ENCODE measurements around the gene FAM135A.
"Not testable (repeated sequence)": the region's sequence is repeated elsewhere in the genome, so short reads cannot be mapped to it uniquely, and the experiment has no call there.

The FAM135A gene

DNA sequence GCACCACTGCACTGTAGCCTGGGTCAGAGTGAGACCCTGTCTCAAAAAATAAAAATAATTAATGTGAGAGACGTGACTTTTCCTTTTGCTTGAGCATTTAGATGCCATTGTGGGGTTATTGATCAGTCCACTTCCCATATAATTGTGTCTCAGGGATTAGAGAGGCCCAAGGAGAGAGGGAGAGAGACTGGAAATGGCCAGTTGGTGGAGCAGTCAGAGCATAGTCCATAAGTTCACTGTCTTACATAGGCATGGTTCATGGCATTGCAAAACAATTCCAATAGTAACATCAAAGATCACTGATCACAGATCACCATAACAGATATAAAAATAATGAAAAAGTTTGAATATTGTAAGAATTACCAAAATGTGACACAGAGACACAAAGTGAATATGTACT lies 138.3 kb downstream of the FAM135A start:
- no peak for DNase-seq

GRCh38 chr6:70552286-70552940 lies 139.1 kb downstream of the FAM135A start:
- not testable (repeated sequence) for DNase-seq

DNA sequence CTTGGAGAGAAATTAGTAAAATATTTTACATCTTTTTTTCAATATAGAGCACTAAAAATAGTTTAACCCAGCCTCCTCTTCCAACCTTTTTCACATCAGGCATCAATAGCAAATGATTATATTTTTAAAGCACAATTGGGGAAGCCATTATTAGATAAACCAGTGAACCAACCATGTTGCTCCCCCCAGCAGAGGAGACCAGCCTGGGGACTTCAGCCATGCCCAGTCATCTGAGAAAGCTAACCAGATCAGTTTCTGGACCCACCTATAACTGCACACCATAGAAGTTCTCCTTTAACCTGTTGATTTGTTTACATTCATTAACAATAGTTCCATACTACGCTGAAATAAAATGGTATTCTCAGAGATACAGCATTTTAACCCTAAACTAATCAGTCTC lies 139.7 kb downstream of the FAM135A start:
- no peak for DNase-seq

GRCh38 chr6:70557998-70558397 lies 144.7 kb downstream of the FAM135A start:
- DNase-seq, result no peak

GRCh38 chr6:70562401-70562800 lies 149.1 kb downstream of the FAM135A start:
- DNase-seq, result not testable (repeated sequence)

GRCh38 chr6:70563530-70563929 lies 150.2 kb downstream of the FAM135A start:
- DNase-seq, result no peak

GRCh38 chr6:70566751-70567382 lies 153.6 kb downstream of the FAM135A start, which contains the start of gene SDHAF4:
Gene SDHAF4, plus strand, starts transcription at chr6:70566930. Its CDS starts 11 bp downstream, at chr6:70566941.
- peak; percentile 94 for DNase-seq

DNA sequence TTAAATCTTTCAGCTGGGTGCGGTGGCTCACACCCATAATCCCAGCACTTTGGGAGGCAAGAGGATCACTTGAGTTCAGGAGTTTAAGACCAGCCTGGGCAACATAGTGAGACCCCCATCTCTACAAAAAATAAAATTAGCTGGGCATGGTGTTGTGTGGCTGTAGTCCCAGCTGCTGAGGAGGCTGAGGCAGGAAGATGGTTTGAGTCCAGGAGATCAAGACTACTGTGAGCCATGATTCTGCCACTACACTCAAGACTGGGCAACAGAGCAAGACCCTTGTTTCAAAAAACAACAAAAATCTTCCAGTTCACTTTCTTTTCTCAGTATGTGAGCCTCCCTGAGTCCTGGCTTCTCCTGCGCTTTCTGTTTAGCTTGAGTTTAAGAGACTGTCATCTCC lies 161.3 kb downstream of the FAM135A start:
- DNase-seq, result no peak

GRCh38 chr6:70575899-70576495 lies 162.7 kb downstream of the FAM135A start:
- DNase-seq, result no peak

- no peak for DNase-seq
These were observed 172.8 kb downstream of the FAM135A start for GRCh38 chr6:70586114-70586513.

- no peak for DNase-seq
These were observed 177.1 kb downstream of the FAM135A start for GRCh38 chr6:70590400-70590799.

GRCh38 chr6:70592391-70593117 lies 179.2 kb downstream of the FAM135A start:
- no peak for DNase-seq

DNA sequence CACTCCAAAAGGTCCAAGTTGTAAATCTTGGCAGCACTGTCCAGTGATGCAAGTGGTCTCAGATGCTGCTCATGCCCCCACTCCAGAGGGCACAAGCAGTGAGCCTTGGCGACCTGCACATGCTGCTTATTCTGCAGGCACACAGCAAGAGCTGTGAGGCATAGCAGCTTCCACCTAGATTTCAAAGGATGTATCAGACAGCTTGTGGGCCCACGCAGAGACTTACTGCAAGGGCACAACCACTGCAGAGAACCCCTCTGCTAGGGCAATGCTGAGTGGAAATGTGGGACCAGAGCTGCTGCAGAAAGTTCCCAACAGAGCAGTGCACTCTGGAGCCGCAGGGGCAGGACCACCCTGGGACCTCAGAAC lies 179.8 kb downstream of the FAM135A start:
- no peak for DNase-seq

DNA sequence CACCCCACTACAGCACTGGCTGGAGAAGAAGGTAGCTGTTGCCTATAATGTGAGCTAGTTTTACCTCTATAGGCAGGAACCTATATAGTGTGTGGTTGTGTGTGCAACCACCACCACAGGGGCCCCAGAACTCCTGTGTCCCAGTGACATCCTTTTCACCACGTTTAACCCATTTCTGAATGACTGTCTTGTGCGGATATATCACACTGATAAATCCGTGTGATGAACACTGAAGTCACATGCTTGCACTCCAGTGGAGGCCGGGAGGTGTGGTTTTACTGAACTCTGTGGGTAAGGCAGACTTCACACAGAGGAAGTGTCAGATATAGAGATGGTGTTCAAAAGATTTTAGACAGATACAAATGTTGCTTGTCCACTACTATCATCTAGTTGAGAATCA lies 185.9 kb downstream of the FAM135A start:
- no peak for DNase-seq

DNA sequence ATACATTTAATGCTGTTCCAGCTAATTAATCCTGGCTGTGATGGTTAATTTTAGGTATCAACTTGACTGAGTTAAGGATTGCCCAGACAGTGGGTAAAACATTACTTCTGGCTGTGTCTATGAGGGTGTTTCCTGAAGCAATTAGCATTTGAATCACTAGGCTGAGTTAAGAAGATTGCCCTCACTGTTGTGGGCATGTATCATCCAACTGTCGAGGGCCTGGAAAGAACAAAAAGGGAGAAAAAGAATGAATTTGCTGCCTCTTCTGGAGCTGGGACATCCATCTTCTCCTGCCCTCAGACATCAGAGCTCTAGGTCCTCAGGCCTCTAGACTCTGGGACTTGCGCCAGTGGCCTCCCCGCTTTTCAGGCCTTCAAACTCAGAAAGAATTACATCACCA lies 187.7 kb downstream of the FAM135A start:
- DNase-seq, result no peak

- no peak for DNase-seq
These were observed 190.9 kb downstream of the FAM135A start for GRCh38 chr6:70604254-70604653.

DNA sequence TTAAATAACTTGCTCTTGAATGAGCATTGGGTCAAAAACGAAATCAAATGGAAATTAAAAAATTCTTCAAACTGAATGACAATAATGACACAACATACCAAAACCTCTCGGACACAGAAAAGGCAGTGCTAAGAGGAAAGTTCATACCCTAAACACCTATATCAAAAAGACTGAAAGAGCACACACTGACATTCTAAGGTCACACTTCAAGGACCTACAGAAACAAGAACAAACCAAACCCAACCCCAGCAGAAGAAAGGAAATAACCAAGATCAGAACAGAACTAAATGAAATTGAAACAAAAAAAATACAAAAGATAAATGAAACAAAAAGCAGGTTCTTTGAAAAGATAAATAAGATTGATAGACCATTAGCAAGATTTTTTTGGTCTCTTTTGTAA lies 194.1 kb downstream of the FAM135A start:
- DNase-seq, result not testable (repeated sequence)

- DNase-seq, result not testable (repeated sequence)
These were observed 195.9 kb downstream of the FAM135A start for GRCh38 chr6:70609181-70609580.
